CD4-positive, alpha-beta T cell treated with Interleukin-17A for 1 hour (primary cell): ENCODE data around the gene UBC.
"Not testable (repeated sequence)": the region's sequence is repeated elsewhere in the genome, so short reads cannot be mapped to it uniquely, and the experiment has no call there.

Source experiments
- DNase-seq: peaks from one replicate; pipeline ENCODE4 v3.0.0-alpha.2; 2020

Gene UBC

DNA sequence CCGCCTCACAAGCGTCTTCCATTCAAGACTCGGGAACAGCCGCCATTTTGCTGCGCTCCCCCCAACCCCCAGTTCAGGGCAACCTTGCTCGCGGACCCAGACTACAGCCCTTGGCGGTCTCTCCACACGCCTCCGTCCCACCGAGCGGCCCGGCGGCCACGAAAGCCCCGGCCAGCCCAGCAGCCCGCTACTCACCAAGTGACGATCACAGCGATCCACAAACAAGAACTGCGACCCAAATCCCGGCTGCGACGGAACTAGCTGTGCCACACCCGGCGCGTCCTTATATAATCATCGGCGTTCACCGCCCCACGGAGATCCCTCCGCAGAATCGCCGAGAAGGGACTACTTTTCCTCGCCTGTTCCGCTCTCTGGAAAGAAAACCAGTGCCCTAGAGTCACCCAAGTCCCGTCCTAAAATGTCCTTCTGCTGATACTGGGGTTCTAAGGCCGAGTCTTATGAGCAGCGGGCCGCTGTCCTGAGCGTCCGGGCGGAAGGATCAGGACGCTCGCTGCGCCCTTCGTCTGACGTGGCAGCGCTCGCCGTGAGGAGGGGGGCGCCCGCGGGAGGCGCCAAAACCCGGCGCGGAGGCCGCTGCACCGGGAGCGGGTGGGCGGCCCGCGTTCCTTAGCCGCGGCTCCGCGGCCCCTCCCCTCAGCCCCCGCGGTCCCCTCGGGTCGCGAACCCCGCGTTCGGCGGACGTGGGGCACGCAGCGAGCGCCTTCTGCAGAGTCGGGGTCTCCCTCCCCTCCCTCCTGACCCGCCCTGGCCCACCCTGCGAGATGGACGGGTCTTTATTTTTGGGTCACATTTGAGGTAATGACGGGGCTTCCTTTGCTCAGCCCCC, at the start of gene UBC:
UBC (minus strand) TSS at position 259 of the 847 bp plus-strand sequence. CDS start 879 bp downstream, outside the sequence.
- DNase-seq: peak; percentile 94

GRCh38 chr12:124963211-124963610, 48.8 kb upstream of the UBC start:
- DNase-seq: no peak

- DNase-seq: no peak
Observed at GRCh38 chr12:124961055-124961454, 46.6 kb upstream of the UBC start.

GRCh38 chr12:124956571-124956970, 42.1 kb upstream of the UBC start:
- DNase-seq: no peak

- no peak for DNase-seq
Observed at GRCh38 chr12:124954771-124955170, 40.3 kb upstream of the UBC start.

DNA sequence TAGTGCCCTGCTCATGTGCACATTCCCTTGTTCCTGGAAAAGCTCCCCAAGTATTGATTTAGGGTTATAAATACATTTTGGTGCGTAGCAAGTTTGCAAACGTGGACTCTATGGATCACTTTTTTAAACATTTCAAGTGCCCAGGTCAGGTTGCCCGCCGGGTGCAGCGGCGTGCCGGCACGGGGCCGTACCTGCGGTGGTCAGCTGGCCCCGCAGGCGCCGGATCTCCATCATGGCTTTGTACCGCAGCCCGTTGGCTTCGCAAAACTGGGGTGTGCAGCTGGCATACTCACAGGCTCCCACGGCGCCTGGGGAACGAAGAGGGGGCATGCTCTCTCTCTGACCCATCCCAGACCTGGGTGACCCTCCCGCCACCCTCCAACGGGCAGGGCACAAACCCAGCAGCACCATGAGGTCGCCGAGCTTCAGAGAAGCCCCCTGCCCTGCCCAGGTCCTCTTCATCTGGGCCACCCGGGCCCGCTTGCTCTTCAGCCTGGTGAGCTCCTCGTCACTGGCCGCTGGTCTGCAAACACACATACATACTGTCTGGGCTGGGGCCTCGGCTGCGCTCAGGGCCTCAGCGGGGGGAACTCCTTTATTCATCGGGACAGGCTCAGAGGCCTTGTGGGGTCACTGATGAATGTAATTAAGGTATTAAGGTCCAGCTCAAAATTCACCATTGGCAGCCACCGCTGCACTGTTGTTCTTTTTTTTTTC, 39.4 kb upstream of the UBC start:
- no peak for DNase-seq

DNA sequence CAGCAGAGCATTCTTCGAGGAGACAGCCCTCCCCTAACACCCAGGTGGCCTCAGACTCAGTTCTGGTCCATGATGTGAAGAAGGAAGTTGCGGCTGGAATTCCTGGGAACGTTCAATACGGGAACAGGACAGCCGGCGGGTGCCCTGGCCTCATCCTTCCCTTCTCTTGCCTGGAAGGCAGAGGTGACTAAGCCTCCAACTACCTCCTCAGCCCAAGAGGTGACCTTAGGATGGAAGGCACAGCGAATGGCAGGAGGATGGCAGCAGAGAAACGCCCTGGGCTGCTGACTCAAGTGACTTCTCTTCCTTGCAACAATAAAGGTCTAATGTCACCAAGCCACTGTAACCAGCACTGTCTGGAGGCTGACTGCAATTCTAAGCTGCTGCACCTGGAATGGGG, 38.4 kb upstream of the UBC start:
- DNase-seq: no peak

DNA sequence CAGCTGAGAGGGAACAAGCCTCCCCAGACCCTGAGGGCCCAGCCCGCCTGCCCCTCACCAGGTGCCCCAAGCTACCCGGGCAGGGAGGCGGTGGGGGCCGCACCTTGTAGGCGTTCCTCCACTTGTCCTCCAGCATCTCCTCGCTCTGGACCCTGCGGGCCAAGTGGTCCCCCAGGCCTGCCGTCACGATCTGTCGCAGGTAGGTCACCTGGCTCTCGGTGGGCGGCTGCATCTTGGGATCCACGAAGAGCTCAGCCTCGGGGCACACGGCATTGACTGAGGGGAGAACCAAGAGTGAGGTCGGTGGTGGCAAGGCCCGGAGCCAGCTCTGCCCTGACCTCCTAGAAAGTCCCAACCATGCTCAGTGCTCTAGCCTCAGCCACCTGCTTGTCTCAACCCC, 37.8 kb upstream of the UBC start:
- no peak for DNase-seq

- DNase-seq: no peak
Observed at GRCh38 chr12:124949779-124950728, 35.6 kb upstream of the UBC start.

DNA sequence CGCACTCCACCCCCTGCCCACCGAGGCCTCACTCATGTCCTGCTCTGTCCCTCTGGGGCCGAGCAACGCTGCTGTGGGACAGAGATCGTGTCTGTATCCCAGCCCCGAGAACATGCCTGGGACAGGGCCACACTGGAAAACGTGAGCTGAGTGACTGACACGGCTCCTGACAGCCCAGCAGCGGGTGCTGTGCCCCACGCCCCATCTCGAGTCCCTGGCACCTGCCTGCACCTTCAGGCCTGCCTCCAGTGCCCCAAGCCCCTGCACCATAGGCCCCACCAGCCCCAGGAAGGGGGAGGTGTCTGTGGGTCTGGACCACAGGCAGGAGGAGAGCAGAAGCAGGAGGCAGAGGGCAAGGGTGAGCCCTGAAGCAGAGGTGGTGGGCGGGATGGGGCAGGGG, 34.6 kb upstream of the UBC start:
- no peak for DNase-seq

DNA sequence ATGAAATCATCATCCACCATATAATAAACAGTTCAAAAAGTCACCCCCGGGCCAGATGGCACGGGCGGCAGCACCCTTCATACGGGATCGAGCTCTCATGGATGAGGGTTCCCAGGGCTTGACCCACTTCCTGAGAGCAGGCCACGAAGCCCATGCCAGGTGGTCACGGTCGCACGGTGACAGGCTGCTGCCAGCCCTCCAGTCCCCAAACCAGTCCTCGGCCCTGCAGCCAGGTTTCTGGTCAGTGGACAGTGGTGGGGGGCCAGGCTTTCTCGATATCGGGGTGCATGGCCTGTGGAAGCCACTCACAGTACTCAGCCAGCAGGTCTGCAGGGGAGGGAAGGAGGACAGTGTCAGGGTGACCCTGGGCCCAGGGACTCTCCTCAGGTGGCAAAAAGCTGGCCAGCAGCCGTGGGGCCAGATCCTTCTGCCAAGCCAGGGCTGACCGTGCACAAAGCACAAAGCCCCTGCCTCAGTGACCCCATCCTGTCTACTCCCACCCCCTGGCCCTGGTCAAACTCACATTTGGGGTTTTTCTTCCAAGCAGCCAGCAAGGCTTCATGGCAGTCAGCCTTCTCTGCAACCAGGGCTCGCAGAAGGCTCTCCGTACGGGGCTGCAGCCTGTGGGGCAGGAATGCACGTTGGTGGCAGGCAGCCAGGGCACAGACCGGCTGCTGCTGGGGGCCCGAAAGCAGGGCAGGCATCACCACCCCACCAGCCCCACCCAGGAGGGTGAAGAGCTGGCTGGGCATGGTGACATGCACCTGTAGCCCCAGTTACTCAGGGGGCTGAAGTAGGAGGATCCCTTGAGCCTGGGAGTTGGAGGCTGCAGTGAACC, 33.3 kb upstream of the UBC start:
- no peak for DNase-seq

DNA sequence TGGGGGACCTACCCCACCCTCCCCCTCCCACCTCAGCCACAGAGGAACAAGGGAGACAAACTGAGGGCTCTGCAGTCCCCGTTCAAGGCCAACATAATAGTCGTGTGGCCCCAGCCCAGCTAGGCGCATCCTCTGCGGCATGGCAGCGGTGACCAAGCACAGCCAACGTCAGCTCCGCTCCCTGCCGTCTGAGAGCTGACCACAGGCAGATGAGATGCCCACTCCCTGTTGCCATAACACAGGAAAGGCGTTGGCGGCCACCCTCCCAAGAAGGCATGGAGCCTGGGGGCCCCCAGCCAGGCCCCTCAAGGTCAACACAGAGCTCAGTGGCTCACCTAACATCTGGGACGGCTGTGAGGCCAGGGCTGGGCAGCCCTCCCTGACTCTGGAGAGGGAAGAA, 32.6 kb upstream of the UBC start:
- no peak for DNase-seq

DNA sequence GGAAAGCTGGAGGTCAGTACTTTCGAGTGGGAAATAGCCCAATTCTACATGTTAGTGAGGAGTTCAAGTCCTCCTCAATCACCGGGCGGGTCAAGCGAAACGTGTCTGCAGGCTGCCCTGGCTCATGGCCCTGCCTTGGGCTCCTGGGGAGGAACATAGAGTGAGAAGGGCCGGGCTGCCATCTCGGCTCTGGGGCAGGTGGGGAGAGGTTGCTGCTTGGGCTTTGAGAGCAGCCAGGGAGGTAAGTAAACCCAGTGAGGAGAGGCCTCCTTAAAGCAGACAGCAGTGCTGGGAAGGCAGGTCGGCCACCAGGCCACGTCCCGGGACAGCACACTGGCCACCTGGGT, 32.0 kb upstream of the UBC start:
- DNase-seq: no peak

DNA sequence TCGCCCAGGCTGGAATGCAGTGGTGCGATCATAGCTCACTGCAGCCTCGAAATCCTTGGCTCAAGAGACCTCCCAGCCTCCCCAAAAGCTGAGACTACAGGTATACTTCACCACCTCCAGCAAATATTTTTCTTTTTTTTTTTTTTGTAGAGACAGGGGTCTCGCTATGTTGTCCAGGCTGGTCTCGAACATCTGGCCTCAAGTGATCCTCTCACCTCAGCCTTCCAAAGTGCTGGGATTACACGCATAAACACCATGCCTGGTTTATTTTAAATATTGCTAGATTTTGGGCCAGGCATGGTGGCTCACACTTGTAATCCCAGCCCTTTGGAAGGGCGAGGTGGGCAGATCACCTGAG, 26.7 kb upstream of the UBC start:
- DNase-seq: no peak

- peak; percentile 84 for DNase-seq
Observed at GRCh38 chr12:124940393-124941169, 26.1 kb upstream of the UBC start.

- no peak for DNase-seq
Observed at GRCh38 chr12:124940143-124940392, 25.6 kb upstream of the UBC start.

GRCh38 chr12:124939421-124940142, 25.1 kb upstream of the UBC start:
- DNase-seq: peak; percentile 93

DNA sequence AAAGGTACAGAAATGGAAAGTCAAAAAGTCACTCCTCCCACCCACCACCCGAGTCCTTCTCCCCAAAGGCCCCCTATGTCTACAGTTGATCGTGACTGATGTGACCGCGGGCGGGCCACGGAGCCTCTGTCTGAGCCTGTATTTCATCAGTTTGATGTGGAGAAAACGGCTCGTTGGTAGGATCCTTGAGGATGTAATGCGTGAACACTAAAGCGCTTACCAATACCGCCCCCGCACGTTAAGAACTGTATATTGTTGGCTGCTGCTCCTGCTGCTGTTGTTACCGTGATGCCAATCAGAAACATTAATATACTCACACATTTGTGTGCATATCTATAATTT, 24.6 kb upstream of the UBC start:
- peak; percentile 81 for DNase-seq

- DNase-seq: no peak
Observed at GRCh38 chr12:124938587-124938986, 24.1 kb upstream of the UBC start.

DNA sequence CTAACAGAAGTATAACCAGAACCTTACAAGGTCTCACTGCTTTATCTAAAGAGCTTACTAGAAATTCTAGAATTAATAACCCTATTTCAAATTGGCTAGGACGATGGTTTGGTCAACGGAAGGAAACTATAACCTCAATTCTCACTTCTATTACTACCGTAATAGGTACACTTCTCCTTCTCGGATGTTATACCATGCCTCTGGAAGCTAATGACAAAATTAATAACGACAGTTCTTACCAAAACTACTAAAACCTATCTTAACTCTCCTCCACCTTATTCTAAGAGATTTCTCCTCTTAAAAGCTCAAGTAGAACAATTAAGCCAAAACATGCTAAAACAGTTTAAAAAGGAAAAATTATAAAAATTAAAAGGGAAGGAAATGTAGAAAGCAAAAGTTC, 23.7 kb upstream of the UBC start:
- no peak for DNase-seq

DNA sequence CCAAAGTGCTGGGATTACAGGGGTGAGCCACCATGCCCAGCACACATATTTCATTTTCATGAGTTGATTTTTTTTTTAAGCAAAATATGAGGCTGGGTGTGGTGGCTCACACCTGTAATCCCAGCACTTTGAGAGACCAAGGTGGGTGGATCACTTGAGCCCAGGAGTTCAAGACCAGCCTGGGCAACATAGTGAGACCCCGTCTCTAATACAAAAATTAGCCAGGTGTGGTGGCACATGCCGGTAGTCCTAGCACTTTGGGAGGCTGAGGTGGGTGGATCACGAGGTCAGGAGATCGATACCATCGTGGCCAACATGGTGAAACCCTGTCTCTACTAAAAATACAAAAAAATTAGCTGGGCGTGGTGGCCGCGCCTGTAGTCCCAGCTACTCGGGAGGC, 17.1 kb upstream of the UBC start:
- not testable (repeated sequence) for DNase-seq
